Astrocyte (in vitro differentiated cells and primary cell): ENCODE measurements around the gene LRRTM4. TPM values are rescaled to one million over a fixed set of nuclear protein-coding genes. Genes with fewer than 3 reads are reported as not detected.
A peak's percentile ranks its signal among the peaks of the same experiment; 100 is the strongest.
"Not testable (repeated sequence)": the region's sequence is repeated elsewhere in the genome, so short reads cannot be mapped to it uniquely, and the experiment has no call there.

ENCODE experiments used
- DNase-seq: peaks from one replicate; pipeline ENCODE4 v3.0.0-alpha.2; 2010; ENCODE audit warnings: low read depth
- FAIRE-seq: peaks from 2 replicates; lab custom pipeline; 2011; peaks lifted over from hg19 to GRCh38; lab: Jason Lieb, UNC
- H2AFZ ChIP-seq: 2 replicates; pipeline ENCODE4 v1.6.0; 2012; ENCODE audit warnings: low read depth, low read length, inconsistent platforms
- H3K27ac ChIP-seq: 2 replicates; pipeline ENCODE4 v1.5.1; 2011; ENCODE audit warnings: low read depth, low read length, inconsistent platforms
- H3K27me3 ChIP-seq: 2 replicates; pipeline ENCODE4 v1.6.0; 2011; ENCODE audit warnings: low read length, inconsistent platforms; ENCODE audit not compliant: insufficient read depth
- H3K36me3 ChIP-seq: 2 replicates; pipeline ENCODE4 v1.5.1; 2011; ENCODE audit warnings: low read length, inconsistent platforms; ENCODE audit not compliant: insufficient read depth
- H3K4me1 ChIP-seq: 2 replicates; pipeline ENCODE4 v1.5.1; 2011; ENCODE audit warnings: low read length, inconsistent platforms; ENCODE audit not compliant: insufficient read depth
- H3K4me2 ChIP-seq: 2 replicates; pipeline ENCODE4 v1.6.0; 2012; ENCODE audit warnings: low read length, inconsistent platforms
- H3K4me3 ChIP-seq: 2 replicates; pipeline ENCODE4 v1.5.1; 2011; ENCODE audit warnings: low read depth, mild to moderate bottlenecking, low read length, inconsistent platforms; ENCODE audit not compliant: insufficient read depth
- H3K79me2 ChIP-seq: 2 replicates; pipeline ENCODE4 v1.6.0; 2012; ENCODE audit warnings: mild to moderate bottlenecking, low read length, inconsistent platforms; ENCODE audit not compliant: insufficient read depth
- H3K9ac ChIP-seq: 2 replicates; pipeline ENCODE4 v1.6.0; 2012; ENCODE audit warnings: mild to moderate bottlenecking, low read length, inconsistent platforms
- H3K9me3 ChIP-seq: 2 replicates; pipeline ENCODE4 v1.5.1; 2012; ENCODE audit warnings: low read depth, mild to moderate bottlenecking, low read length, inconsistent platforms; ENCODE audit not compliant: insufficient read depth
- H4K20me1 ChIP-seq: 2 replicates; pipeline ENCODE4 v1.6.0; 2012; ENCODE audit warnings: low read length, inconsistent platforms; ENCODE audit not compliant: insufficient read depth
- H3K27ac Mint-ChIP-seq: one replicate; pipeline ENCODE4 v1.8.0; 2021; ENCODE audit warnings: mild to moderate bottlenecking, mixed read lengths; ENCODE audit not compliant: unreplicated experiment
- H3K27me3 Mint-ChIP-seq: one replicate; pipeline ENCODE4 v1.8.0; 2021; ENCODE audit warnings: low read depth, mixed read lengths; ENCODE audit not compliant: unreplicated experiment
- H3K36me3 Mint-ChIP-seq: one replicate; pipeline ENCODE4 v1.8.0; 2021; ENCODE audit warnings: low read depth, mixed read lengths; ENCODE audit not compliant: unreplicated experiment
- H3K4me1 Mint-ChIP-seq: one replicate; pipeline ENCODE4 v1.8.0; 2021; ENCODE audit warnings: low read depth, mixed read lengths; ENCODE audit not compliant: unreplicated experiment
- H3K4me3 Mint-ChIP-seq: one replicate; pipeline ENCODE4 v1.8.0; 2021; ENCODE audit warnings: mild to moderate bottlenecking, moderate library complexity, mixed read lengths; ENCODE audit not compliant: unreplicated experiment
- H3K9me3 Mint-ChIP-seq: one replicate; pipeline ENCODE4 v1.8.0; 2021; ENCODE audit warnings: mild to moderate bottlenecking, mixed read lengths; ENCODE audit not compliant: unreplicated experiment
- CTCF ChIP-seq: IDR thresholded peaks from 2 replicates; pipeline ENCODE4 v1.5.1; 2011; ENCODE audit warnings: low read depth, mild to moderate bottlenecking, inconsistent platforms, low read length, moderate library complexity; ENCODE audit not compliant: insufficient read depth
- EZH2 ChIP-seq: IDR thresholded peaks from 2 replicates; pipeline ENCODE4 v1.6.1; 2012; ENCODE audit warnings: mild to moderate bottlenecking, low read length, inconsistent platforms; ENCODE audit not compliant: insufficient read depth
- total RNA-seq: library from RNA; stranded (reverse); gene quantifications from 2 replicates; pipeline ENCODE4 v1.2.1, GENCODE V29; 2021

Gene LRRTM4
- total RNA-seq, 1 donor from 2014 or later = 0.59 TPM

GRCh38 chr2:77102927-77103326, 419.2 kb downstream of the LRRTM4 start:
- FAIRE-seq = no peak

DNA sequence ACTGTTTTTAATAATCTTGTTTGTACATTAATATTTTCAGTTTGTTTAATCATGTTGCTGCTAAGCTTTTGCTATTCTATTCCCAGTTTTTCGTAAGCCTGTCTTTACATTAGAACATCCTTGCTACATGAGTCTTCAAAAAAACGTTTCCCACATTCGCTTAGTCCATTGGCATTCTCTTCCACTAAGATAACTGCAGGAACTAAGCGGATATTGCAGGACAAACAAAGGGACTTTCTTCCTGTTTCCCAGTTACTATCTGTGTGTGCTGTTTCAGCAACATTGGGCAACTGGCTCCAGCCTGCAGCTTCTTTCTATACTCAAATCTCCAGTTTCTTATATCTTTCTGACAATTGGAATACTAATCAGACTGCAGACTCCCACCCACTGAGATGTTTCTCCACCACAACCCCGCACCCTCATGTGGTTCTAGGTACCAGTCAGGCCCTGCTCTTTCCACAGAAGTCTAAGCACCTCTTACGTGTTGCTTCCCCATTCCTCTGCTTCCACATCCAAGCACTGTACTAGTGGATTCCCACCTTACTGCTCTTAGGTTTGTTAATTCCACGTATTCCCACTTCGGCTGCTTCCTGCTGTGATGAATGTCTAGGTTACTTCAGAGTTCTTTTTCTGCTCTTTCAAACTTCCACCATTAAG, 420.3 kb downstream of the LRRTM4 start:
- H3K4me3 Mint-ChIP-seq = no peak overlapping the region
- no peak for FAIRE-seq
- H3K27me3 Mint-ChIP-seq = no peaks in the 10 kb centered on the region
- DNase-seq = no peak
- no peaks in the 10 kb centered on the region for H3K4me1 ChIP-seq
- no peaks in the 10 kb centered on the region for H3K36me3 ChIP-seq
- no peak overlapping the region for H2AFZ ChIP-seq
- no peak overlapping the region for H3K27ac Mint-ChIP-seq
- H3K4me1 Mint-ChIP-seq = no peaks in the 10 kb centered on the region
- H3K36me3 Mint-ChIP-seq = no peaks in the 10 kb centered on the region
- no peaks in the 10 kb centered on the region for H3K27me3 ChIP-seq
- no peaks in the 10 kb centered on the region for H3K9me3 ChIP-seq
- H3K9me3 Mint-ChIP-seq = no peaks in the 10 kb centered on the region
- H3K79me2 ChIP-seq = no peaks in the 10 kb centered on the region
- no peak for TF ChIP-seq CTCF
- TF ChIP-seq EZH2 = no peak
- H3K4me2 ChIP-seq = no peak overlapping the region
- no peak overlapping the region for H3K27ac ChIP-seq
- H3K4me3 ChIP-seq = no peak overlapping the region
- no peak overlapping the region for H3K9ac ChIP-seq
- H4K20me1 ChIP-seq = no peaks in the 10 kb centered on the region

More at GRCh38 chr2:77102927-77103326, 419.2 kb downstream of the LRRTM4 start:
- Histone ChIP-seq H4K20me1 (no peaks in the 10 kb centered on the region), H3K27me3 (no peaks in the 10 kb centered on the region), H3K9me3 (no peaks in the 10 kb centered on the region), H3K4me3 (no peak overlapping the region), H3K27ac (no peak overlapping the region), H3K79me2 (no peaks in the 10 kb centered on the region), H3K36me3 (no peaks in the 10 kb centered on the region), H3K9ac (no peak overlapping the region), H3K4me2 (no peak overlapping the region), H2AFZ (no peak overlapping the region), H3K4me1 (no peaks in the 10 kb centered on the region)
- Mint-ChIP-seq H3K27ac (no peak overlapping the region), H3K9me3 (no peaks in the 10 kb centered on the region), H3K36me3 (no peaks in the 10 kb centered on the region), H3K4me1 (no peaks in the 10 kb centered on the region), H3K27me3 (no peaks in the 10 kb centered on the region), H3K4me3 (no peak overlapping the region)
- no peak for TF ChIP-seq CTCF
- no peak for TF ChIP-seq EZH2
- DNase-seq = no peak

DNA sequence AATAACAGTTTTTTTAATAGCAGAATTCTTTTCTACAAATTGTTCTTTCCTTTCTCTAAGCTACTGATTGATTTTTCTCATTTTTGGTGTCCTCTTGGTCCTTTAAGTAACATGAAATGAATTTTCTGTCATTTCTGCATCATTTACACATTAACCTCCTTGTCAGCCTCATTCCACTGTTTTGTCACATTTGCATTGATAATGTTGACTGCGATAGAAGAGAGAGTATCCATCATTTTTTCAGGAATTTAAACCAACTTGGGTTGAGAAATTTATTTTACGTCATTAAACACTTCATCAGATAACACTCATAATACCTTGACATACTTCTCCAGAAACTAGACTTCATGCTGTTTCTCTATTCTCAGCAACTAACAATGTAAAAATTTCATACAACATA, 422.2 kb downstream of the LRRTM4 start:
- H3K36me3 ChIP-seq = no peaks in the 10 kb centered on the region
- Mint-ChIP-seq H3K9me3 (no peaks in the 10 kb centered on the region), H3K4me3 (no peak overlapping the region), H3K27ac (no peak overlapping the region), H3K4me1 (no peaks in the 10 kb centered on the region), H3K27me3 (no peaks in the 10 kb centered on the region), H3K36me3 (no peaks in the 10 kb centered on the region)
- no peaks in the 10 kb centered on the region for H4K20me1 ChIP-seq
- no peaks in the 10 kb centered on the region for H3K9me3 ChIP-seq
- no peaks in the 10 kb centered on the region for H3K79me2 ChIP-seq
- no peak overlapping the region for H3K4me3 ChIP-seq
- no peak overlapping the region for H2AFZ ChIP-seq
- H3K27me3 ChIP-seq = no peaks in the 10 kb centered on the region
- no peak overlapping the region for H3K9ac ChIP-seq
- TF ChIP-seq EZH2 (no peak), CTCF (no peak)
- FAIRE-seq (peak; percentile 13), DNase-seq (no peak)
- no peak overlapping the region for H3K4me2 ChIP-seq
- no peak overlapping the region for H3K27ac ChIP-seq
- H3K4me1 ChIP-seq = no peaks in the 10 kb centered on the region

- H3K79me2 ChIP-seq = not testable (repeated sequence)
These were observed 426.7 kb downstream of the LRRTM4 start for GRCh38 chr2:77095525-77095924.

More at GRCh38 chr2:77095525-77095924, 426.7 kb downstream of the LRRTM4 start:
- FAIRE-seq, H3K9me3 ChIP-seq, H3K27ac Mint-ChIP-seq, H3K27ac ChIP-seq, H3K9me3 Mint-ChIP-seq, H2AFZ ChIP-seq, H3K27me3 ChIP-seq, H3K4me1 Mint-ChIP-seq, H4K20me1 ChIP-seq, DNase-seq, H3K4me3 Mint-ChIP-seq, H3K4me1 ChIP-seq, H3K4me2 ChIP-seq, H3K36me3 ChIP-seq, H3K36me3 Mint-ChIP-seq, H3K9ac ChIP-seq, H3K4me3 ChIP-seq: not testable (repeated sequence)
- peaks cover 22% of the 10 kb centered on the region for H3K27me3 Mint-ChIP-seq
